ENCODE results near the gene ZDHHC7. TPM values are rescaled to one million over a fixed set of nuclear protein-coding genes. Genes with fewer than 3 reads are reported as not detected.

Gene ZDHHC7
- total RNA-seq, 4 donors from 2014 or later, result 45.6 to 68.8 (median 54.3) TPM

- Histone ChIP-seq H3K4me1 (peaks cover 25 to 44% (median 35%) of the 10 kb centered on the region in 4 donors), H3K4me3 (no peak overlapping the region), H3K9me3 (peaks cover 0 to 3% (median 0%) of the 10 kb centered on the region in 4 donors), H3K27me3 (no peaks in the 10 kb centered on the region), H3K36me3 (no peaks in the 10 kb centered on the region), H3K27ac (replicated peaks in 1 of 4) (no peak overlapping the region)
- WGBS, result 96% methylated on average over 8 of the region's 8 CpGs
- no peak for DNase-seq (ENCODE audit: extremely low spot score)
- intact Hi-C loops (cut with DNase I), result no loop called here
- no peak for TF ChIP-seq EP300 (IDR thresholded peaks at IDR 0.05)
- no peak for TF ChIP-seq POLR2AphosphoS5 (IDR thresholded peaks at IDR 0.05)
- no peak for TF ChIP-seq POLR2A (IDR thresholded peaks at IDR 0.05; ENCODE audit: low read depth)
- TF ChIP-seq, protein P1, sequence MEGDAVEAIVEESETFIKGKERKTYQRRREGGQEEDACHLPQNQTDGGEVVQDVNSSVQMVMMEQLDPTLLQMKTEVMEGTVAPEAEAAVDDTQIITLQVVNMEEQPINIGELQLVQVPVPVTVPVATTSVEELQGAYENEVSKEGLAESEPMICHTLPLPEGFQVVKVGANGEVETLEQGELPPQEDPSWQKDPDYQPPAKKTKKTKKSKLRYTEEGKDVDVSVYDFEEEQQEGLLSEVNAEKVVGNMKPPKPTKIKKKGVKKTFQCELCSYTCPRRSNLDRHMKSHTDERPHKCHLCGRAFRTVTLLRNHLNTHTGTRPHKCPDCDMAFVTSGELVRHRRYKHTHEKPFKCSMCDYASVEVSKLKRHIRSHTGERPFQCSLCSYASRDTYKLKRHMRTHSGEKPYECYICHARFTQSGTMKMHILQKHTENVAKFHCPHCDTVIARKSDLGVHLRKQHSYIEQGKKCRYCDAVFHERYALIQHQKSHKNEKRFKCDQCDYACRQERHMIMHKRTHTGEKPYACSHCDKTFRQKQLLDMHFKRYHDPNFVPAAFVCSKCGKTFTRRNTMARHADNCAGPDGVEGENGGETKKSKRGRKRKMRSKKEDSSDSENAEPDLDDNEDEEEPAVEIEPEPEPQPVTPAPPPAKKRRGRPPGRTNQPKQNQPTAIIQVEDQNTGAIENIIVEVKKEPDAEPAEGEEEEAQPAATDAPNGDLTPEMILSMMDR (IDR thresholded peaks at IDR 0.05), result no peak
These were observed 79.8 kb downstream of the ZDHHC7 start for GRCh38 chr16:84931506-84931905.

DNA sequence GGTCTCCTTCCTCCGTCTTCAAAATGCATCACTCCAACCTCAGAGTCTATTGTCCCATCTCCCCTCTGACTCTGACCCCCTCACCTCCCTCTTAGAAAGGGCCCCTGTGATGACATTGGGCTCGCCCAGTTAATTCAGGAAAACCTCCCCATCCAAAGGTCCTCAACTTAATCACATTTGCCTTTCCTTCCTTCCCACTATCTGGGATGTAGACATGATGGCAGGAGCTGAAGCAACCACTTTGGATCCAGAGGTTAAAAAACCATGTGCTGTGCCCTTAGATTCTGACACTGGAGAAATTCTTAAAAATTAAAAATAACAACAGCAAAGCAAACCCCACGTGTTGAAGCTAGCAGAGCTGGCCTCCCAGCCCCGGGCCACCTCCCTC is 80.2 kb downstream of the ZDHHC7 start:
- intact Hi-C loops (cut with DNase I), result no loop called here

GRCh38 chr16:84930298-84931106 is 80.8 kb downstream of the ZDHHC7 start:
- 76% methylated on average over 8 of the region's 8 CpGs for WGBS
- Histone ChIP-seq H3K9me3 (peaks cover 0 to 3% (median 0%) of the 10 kb centered on the region in 4 donors), H3K27ac (replicated peaks in 1 of 4) (peak overlapping the region in 1 of 4 donors; percentile 11), H3K4me3 (no peak overlapping the region), H3K27me3 (no peaks in the 10 kb centered on the region), H3K36me3 (no peaks in the 10 kb centered on the region), H3K4me1 (peaks cover 25 to 45% (median 37%) of the 10 kb centered on the region in 4 donors)
- TF ChIP-seq EP300 (IDR thresholded peaks at IDR 0.05) (no peak), POLR2A (IDR thresholded peaks at IDR 0.05; ENCODE audit: low read depth) (no peak), POLR2AphosphoS5 (IDR thresholded peaks at IDR 0.05) (no peak)
- TF ChIP-seq, protein P1 (IDR thresholded peaks at IDR 0.05), result no peak
- intact Hi-C loops (cut with DNase I), result no loop called here
- DNase-seq (ENCODE audit: extremely low spot score), result no peak

More for the DNA sequence above, 80.2 kb downstream of the ZDHHC7 start:
- peaks cover 25 to 44% (median 35%) of the 10 kb centered on the region in 4 donors for H3K4me1 ChIP-seq
- H3K36me3 ChIP-seq, result no peaks in the 10 kb centered on the region
- H3K9me3 ChIP-seq, result peaks cover 0 to 3% (median 0%) of the 10 kb centered on the region in 4 donors
- no peak for DNase-seq (ENCODE audit: extremely low spot score)
- no peak overlapping the region for H3K4me3 ChIP-seq
- TF ChIP-seq POLR2A (IDR thresholded peaks at IDR 0.05; ENCODE audit: low read depth), result no peak
- WGBS, result 95% methylated on average over 4 of the region's 4 CpGs
- H3K27ac ChIP-seq (replicated peaks in 1 of 4), result no peak overlapping the region
- no peaks in the 10 kb centered on the region for H3K27me3 ChIP-seq

GRCh38 chr16:84929421-84930297 is 81.7 kb downstream of the ZDHHC7 start:
- H3K27me3 ChIP-seq, result no peaks in the 10 kb centered on the region
- H3K4me3 ChIP-seq, result no peak overlapping the region
- H3K9me3 ChIP-seq, result peaks cover 0 to 3% (median 0%) of the 10 kb centered on the region in 4 donors
- intact Hi-C loops (cut with DNase I), result no loop called here
- WGBS, result 85% methylated on average over 34 of the region's 36 CpGs
- H3K36me3 ChIP-seq, result no peaks in the 10 kb centered on the region
- TF ChIP-seq POLR2A (IDR thresholded peaks at IDR 0.05; ENCODE audit: low read depth), result no peak
- TF ChIP-seq, protein P1 (IDR thresholded peaks at IDR 0.05), result no peak
- TF ChIP-seq POLR2AphosphoS5 (IDR thresholded peaks at IDR 0.05), result no peak
- no peak for TF ChIP-seq EP300 (IDR thresholded peaks at IDR 0.05)
- H3K4me1 ChIP-seq, result peaks cover 25 to 48% (median 43%) of the 10 kb centered on the region in 4 donors
- H3K27ac ChIP-seq (replicated peaks in 1 of 4), result peak overlapping the region; percentile 11 to 62 (median 39)
- DNase-seq (ENCODE audit: extremely low spot score), result no peak
